Fibroblast of lung (primary cell): ENCODE results near the gene RIPK1.

Experiments used
- EZH2 ChIP-seq: IDR thresholded peaks from 2 replicates; pipeline ENCODE4 v1.5.1; 2012; ENCODE audit warnings: low read length, control low read depth, mild to moderate bottlenecking; ENCODE audit errors: missing control alignments
- TF ChIP-seq, protein P1 (sequence below), 2 donors: IDR thresholded peaks in 1 of 2; conservative IDR thresholded peaks in 1 of 2; 1 replicate in 1 of 2; 2 replicates in 1 of 2; pipeline ENCODE4 v1.5.1; 2011 to 2012; ENCODE audit warnings: low read length in 2 of 2, control low read depth in 1 of 2, inconsistent platforms in 1 of 2, low read depth in 1 of 2, mild to moderate bottlenecking in 1 of 2

DNA sequence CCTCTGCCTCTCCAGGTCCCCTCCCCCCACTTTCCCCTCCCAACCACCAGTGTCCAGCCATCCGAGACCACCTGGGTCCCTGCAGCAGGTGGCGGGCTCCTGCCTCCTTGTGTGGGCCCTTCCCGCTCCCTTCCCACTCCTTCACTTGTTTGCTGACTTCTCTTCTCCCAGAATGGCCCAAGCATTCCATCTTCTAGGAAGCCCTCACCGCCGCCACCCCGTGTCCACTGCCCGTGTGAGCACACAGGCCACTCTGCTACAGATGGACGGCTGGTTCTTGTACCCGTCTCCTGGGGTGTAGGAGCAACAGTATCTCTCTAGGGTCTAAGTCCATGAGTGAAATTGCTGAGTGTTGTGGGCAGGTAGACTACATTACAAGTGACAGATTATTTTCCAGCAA lies 65.2 kb downstream of the RIPK1 start:
- TF ChIP-seq, protein P1, sequence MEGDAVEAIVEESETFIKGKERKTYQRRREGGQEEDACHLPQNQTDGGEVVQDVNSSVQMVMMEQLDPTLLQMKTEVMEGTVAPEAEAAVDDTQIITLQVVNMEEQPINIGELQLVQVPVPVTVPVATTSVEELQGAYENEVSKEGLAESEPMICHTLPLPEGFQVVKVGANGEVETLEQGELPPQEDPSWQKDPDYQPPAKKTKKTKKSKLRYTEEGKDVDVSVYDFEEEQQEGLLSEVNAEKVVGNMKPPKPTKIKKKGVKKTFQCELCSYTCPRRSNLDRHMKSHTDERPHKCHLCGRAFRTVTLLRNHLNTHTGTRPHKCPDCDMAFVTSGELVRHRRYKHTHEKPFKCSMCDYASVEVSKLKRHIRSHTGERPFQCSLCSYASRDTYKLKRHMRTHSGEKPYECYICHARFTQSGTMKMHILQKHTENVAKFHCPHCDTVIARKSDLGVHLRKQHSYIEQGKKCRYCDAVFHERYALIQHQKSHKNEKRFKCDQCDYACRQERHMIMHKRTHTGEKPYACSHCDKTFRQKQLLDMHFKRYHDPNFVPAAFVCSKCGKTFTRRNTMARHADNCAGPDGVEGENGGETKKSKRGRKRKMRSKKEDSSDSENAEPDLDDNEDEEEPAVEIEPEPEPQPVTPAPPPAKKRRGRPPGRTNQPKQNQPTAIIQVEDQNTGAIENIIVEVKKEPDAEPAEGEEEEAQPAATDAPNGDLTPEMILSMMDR (conservative IDR thresholded peaks at IDR 0.05 in 1 of 2, IDR thresholded peaks at IDR 0.05 in 1 of 2; ENCODE audit: low read depth in 1 of 2, low read length in 2 of 2), result no peak
- no peak for TF ChIP-seq EZH2
